Adipocyte (in vitro differentiated cells): ENCODE data around the gene SPRED1.
"Not testable (repeated sequence)": the region's sequence is repeated elsewhere in the genome, so short reads cannot be mapped to it uniquely, and the experiment has no call there.

Source experiments
- DNase-seq: peaks from one replicate; pipeline ENCODE4 v3.0.0-alpha.2; 2015; ENCODE audit warnings: low read depth
- H3K27me3 ChIP-seq: replicated peaks from 2 replicates; pipeline ENCODE4 v1.7.0; 2013; ENCODE audit warnings: mild to moderate bottlenecking, low read length, moderate library complexity; ENCODE audit not compliant: control insufficient read depth, insufficient read depth
- H3K36me3 ChIP-seq: 2 replicates; pipeline ENCODE4 v1.7.0; 2013; ENCODE audit warnings: low read length, mild to moderate bottlenecking, moderate library complexity; ENCODE audit not compliant: control insufficient read depth, insufficient read depth, severe bottlenecking
- H3K4me1 ChIP-seq: 2 replicates; pipeline ENCODE4 v1.7.0; 2013; ENCODE audit warnings: mild to moderate bottlenecking, low read length, moderate library complexity; ENCODE audit not compliant: control insufficient read depth, insufficient read depth
- H3K4me3 ChIP-seq: 2 replicates; pipeline ENCODE4 v1.7.0; 2013; ENCODE audit warnings: mild to moderate bottlenecking, low read length, moderate library complexity
- H3K9ac ChIP-seq: 2 replicates; pipeline ENCODE4 v1.7.0; 2013; ENCODE audit warnings: mild to moderate bottlenecking, low read length, moderate library complexity
- H3K9me3 ChIP-seq: 2 replicates; pipeline ENCODE4 v1.7.0; 2013; ENCODE audit warnings: mild to moderate bottlenecking, low read length, moderate library complexity; ENCODE audit not compliant: control insufficient read depth

SPRED1 gene

GRCh38 chr15:38263996-38264395 is 11.4 kb downstream of the SPRED1 start:
- H3K9ac ChIP-seq = no peak overlapping the region
- no peak overlapping the region for H3K4me3 ChIP-seq
- H3K9me3 ChIP-seq = no peaks in the 10 kb centered on the region
- H3K4me1 ChIP-seq = peaks cover 62% of the 10 kb centered on the region
- H3K27me3 ChIP-seq = no peaks in the 10 kb centered on the region
- H3K36me3 ChIP-seq = no peaks in the 10 kb centered on the region
- peak; percentile 47 for DNase-seq

GRCh38 chr15:38266247-38266986 is 13.8 kb downstream of the SPRED1 start:
- H3K4me1 ChIP-seq = peaks cover 45% of the 10 kb centered on the region
- H3K36me3 ChIP-seq = peaks cover 4% of the 10 kb centered on the region
- peak; percentile 51 for DNase-seq
- no peaks in the 10 kb centered on the region for H3K9me3 ChIP-seq
- peak overlapping the region; percentile 55 for H3K9ac ChIP-seq
- H3K27me3 ChIP-seq = no peaks in the 10 kb centered on the region
- H3K4me3 ChIP-seq = peak overlapping the region; percentile 74

GRCh38 chr15:38267421-38268022 is 14.9 kb downstream of the SPRED1 start:
- Histone ChIP-seq H3K4me1 (peaks cover 40% of the 10 kb centered on the region), H3K36me3 (peaks cover 4% of the 10 kb centered on the region), H3K9ac (peak overlapping the region; percentile 55), H3K4me3 (no peak overlapping the region), H3K9me3 (no peaks in the 10 kb centered on the region), H3K27me3 (no peaks in the 10 kb centered on the region)
- DNase-seq = peak; percentile 44

- H3K4me1 ChIP-seq = peaks cover 41% of the 10 kb centered on the region
- H3K36me3 ChIP-seq = peaks cover 6% of the 10 kb centered on the region
- H3K4me3 ChIP-seq = no peak overlapping the region
- H3K9me3 ChIP-seq = no peaks in the 10 kb centered on the region
- H3K9ac ChIP-seq = no peak overlapping the region
- no peak for DNase-seq
- H3K27me3 ChIP-seq = no peaks in the 10 kb centered on the region
These were observed 18.5 kb downstream of the SPRED1 start for GRCh38 chr15:38271144-38271543.

GRCh38 chr15:38271895-38272294 is 19.3 kb downstream of the SPRED1 start:
- H3K9me3 ChIP-seq = no peaks in the 10 kb centered on the region
- no peak for DNase-seq
- no peak overlapping the region for H3K9ac ChIP-seq
- peaks cover 40% of the 10 kb centered on the region for H3K4me1 ChIP-seq
- peaks cover 6% of the 10 kb centered on the region for H3K36me3 ChIP-seq
- no peak overlapping the region for H3K4me3 ChIP-seq
- no peaks in the 10 kb centered on the region for H3K27me3 ChIP-seq

GRCh38 chr15:38272431-38272830 is 19.8 kb downstream of the SPRED1 start:
- peaks cover 35% of the 10 kb centered on the region for H3K4me1 ChIP-seq
- not testable (repeated sequence) for H3K9ac ChIP-seq, H3K27me3 ChIP-seq, H3K4me3 ChIP-seq, H3K9me3 ChIP-seq, DNase-seq, H3K36me3 ChIP-seq

- Histone ChIP-seq H3K4me1 (peaks cover 22% of the 10 kb centered on the region), H3K27me3 (no peaks in the 10 kb centered on the region), H3K9ac (no peak overlapping the region), H3K4me3 (no peak overlapping the region), H3K9me3 (no peaks in the 10 kb centered on the region), H3K36me3 (peaks cover 6% of the 10 kb centered on the region)
- DNase-seq = no peak
These were observed 21.5 kb downstream of the SPRED1 start for GRCh38 chr15:38274135-38274534.

- Histone ChIP-seq H3K9ac (no peak overlapping the region), H3K36me3 (peaks cover 3% of the 10 kb centered on the region), H3K4me3 (no peak overlapping the region), H3K9me3 (no peaks in the 10 kb centered on the region), H3K4me1 (peaks cover 22% of the 10 kb centered on the region), H3K27me3 (no peaks in the 10 kb centered on the region)
- DNase-seq = peak; percentile 58
These were observed 23.3 kb downstream of the SPRED1 start for GRCh38 chr15:38275959-38276358.

GRCh38 chr15:38277281-38277680 is 24.6 kb downstream of the SPRED1 start:
- not testable (repeated sequence) for H3K4me3 ChIP-seq, H3K27me3 ChIP-seq, H3K9me3 ChIP-seq, H3K36me3 ChIP-seq, DNase-seq, H3K9ac ChIP-seq
- peaks cover 22% of the 10 kb centered on the region for H3K4me1 ChIP-seq

- H3K4me3 ChIP-seq = no peak overlapping the region
- no peaks in the 10 kb centered on the region for H3K36me3 ChIP-seq
- no peak for DNase-seq
- H3K27me3 ChIP-seq = no peaks in the 10 kb centered on the region
- no peaks in the 10 kb centered on the region for H3K9me3 ChIP-seq
- H3K4me1 ChIP-seq = peaks cover 6% of the 10 kb centered on the region
- no peak overlapping the region for H3K9ac ChIP-seq
These were observed 28.4 kb downstream of the SPRED1 start for GRCh38 chr15:38281031-38281430.

GRCh38 chr15:38283010-38283409 is 30.4 kb downstream of the SPRED1 start:
- H3K4me1 ChIP-seq = no peaks in the 10 kb centered on the region
- H3K27me3 ChIP-seq = no peaks in the 10 kb centered on the region
- H3K36me3 ChIP-seq = no peaks in the 10 kb centered on the region
- no peak overlapping the region for H3K4me3 ChIP-seq
- H3K9me3 ChIP-seq = no peaks in the 10 kb centered on the region
- H3K9ac ChIP-seq = no peak overlapping the region
- no peak for DNase-seq
